Upper lobe of left lung (tissue), 4 donors: ENCODE results near the gene MYOM3.

Source experiments
- CTCF ChIP-seq, 6 experiments: fragments of 450-650 bp in 4 of 6; fragments of 200-600 bp in 2 of 6; sonication (generic) in 2 of 6; IDR thresholded peaks; one replicate each; pipeline ENCODE4 v1.5.1; 2016 to 2019; ENCODE audit warnings: antibody characterized with exemption in 6 of 6
- EP300 ChIP-seq, 4 donors: sonication (generic); formaldehyde crosslinking; IDR thresholded peaks; one replicate each; pipeline ENCODE4 v1.5.1; 2017; ENCODE audit warnings: antibody characterized with exemption in 4 of 4, control low read depth in 2 of 4
- POLR2A ChIP-seq, 4 donors: fragments of 450-650 bp; IDR thresholded peaks; one replicate each; pipeline ENCODE4 v1.5.1; 2016 to 2017; ENCODE audit warnings: antibody characterized with exemption in 4 of 4, mild to moderate bottlenecking in 2 of 4

DNA sequence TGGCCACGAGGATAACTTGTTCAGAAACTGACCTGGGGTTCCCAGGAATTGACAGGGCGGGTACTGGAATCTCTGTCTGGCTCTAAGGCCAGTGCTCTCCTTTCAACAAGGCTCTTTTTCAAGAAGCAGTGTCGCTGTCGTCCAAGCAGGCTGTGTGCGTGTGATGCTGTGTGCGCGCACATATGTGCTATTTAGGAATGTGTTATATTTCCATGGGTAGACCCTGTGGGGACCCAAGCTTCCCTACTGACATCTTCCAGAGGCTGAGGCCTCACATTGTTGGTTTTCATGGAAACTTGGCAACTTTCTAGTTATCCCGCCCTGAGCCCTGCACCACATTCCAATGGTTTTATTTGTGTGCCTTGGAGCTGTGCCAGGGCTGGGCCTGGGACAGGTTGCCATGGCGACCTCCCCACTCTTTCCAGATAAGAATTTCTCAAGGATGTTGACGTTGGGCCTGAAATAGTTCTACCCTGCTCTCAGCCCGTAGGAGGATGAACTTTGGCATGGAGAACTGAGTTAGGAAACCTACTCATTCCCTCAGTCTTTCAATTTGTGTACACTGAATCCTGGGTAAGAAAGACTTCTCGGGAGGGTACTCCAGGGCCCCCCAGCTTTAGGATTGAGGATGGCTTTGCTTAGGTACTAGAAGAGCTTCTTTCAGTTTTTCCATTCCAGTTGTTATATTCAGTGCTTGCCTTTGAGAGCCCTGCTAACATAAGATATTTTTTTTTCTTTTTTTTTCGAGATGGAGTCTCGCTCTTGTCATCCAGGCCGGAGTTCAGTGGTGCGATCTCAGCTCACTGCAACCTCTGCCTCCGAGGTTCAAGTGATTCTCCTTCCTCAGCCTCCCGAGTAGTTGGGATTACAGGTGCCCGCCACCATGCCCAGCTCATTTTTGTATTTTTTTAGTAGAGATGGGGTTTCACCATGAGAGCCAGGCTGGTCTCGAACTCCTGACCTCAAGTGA lies 93.0 kb downstream of the MYOM3 start:
- peak in 1 of 6 experiments; percentile 10 for TF ChIP-seq CTCF (IDR thresholded peaks at IDR 0.05)
- TF ChIP-seq POLR2A (IDR thresholded peaks at IDR 0.05): peak in 1 of 4 donors; percentile 24
- peak in 3 of 4 donors; percentile 19 to 86 (median 28) for TF ChIP-seq EP300 (IDR thresholded peaks at IDR 0.05)
